GM21825 (cell line): Measurements from ENCODE around the gene TCP11L1.
"Not testable (repeated sequence)": the region's sequence is repeated elsewhere in the genome, so short reads cannot be mapped to it uniquely, and the experiment has no call there.

Experiments
- ATAC-seq: cut with Tn5 transposase; IDR thresholded peaks from one replicate; pipeline ENCODE4 v1.9.1; 2021; ENCODE audit warnings: mild to moderate bottlenecking, moderate library complexity; ENCODE audit not compliant: unreplicated experiment

The TCP11L1 gene

DNA sequence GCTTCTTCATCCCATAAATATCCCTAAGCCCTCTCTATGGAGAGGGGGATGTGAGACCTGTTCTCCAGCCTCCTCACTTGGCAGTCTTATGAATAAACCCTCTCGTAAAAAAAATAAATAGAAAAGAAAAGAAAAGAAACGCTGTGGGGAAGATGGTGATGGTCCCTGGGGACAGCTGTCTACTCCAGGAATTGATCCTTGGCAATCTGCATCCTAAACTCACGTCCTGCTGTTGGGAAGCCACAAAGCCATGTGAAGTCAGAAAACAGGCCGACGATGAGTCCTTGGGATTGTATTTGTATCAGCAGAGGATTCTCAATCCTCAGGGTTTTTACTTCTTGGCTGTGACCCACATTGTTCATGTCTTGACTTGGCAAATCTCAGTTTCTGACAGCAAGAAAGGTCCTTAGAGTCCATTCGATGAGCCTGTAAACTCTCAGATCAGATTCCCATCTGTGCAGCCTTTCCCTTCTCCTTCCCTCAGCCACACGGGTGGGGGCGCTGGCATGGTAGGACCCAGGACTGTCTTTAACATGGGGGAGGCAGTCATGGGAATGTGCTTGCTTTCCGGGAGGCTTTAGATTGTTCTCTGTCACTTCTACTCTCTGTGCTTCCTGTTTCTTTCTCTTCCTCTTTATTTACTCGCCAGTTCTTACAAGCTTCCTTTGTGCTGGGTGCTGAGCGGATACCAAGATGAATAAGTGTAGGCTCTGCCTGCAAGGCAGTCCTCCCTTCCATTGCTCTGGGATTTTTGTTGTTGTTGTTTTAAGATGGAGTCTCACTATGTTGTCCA lies 24.9 kb downstream of the TCP11L1 start:
- no peak for ATAC-seq

- ATAC-seq, result no peak
These were observed 25.5 kb downstream of the TCP11L1 start for GRCh38 chr11:33064866-33065265.

- peak; percentile 46 for ATAC-seq
These were observed 26.2 kb downstream of the TCP11L1 start for GRCh38 chr11:33065445-33066178.

DNA sequence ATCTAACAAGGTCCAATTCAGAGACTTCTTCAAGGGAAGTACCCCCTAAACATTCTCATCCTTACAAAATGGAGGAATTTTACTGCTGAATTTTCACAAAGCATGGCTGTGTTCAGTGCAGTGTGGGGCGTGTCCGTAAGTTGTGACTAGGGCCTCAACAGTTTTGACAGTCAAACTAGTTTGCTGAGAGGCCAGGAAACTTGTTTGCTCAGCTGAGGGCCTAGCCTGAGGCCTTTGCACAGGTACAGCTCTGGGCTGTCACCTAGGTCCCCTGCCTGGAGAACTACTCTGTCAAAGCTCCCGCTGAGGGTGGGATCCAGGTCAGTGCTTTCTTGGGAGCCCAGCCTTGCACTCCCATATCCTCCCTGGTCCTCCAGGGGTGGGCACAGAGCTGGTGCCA lies 27.9 kb downstream of the TCP11L1 start:
- ATAC-seq, result no peak

GRCh38 chr11:33068611-33069340 lies 29.4 kb downstream of the TCP11L1 start:
- no peak for ATAC-seq

- ATAC-seq, result no peak
These were observed 33.1 kb downstream of the TCP11L1 start for GRCh38 chr11:33072465-33072864.

GRCh38 chr11:33083918-33084317 lies 44.5 kb downstream of the TCP11L1 start:
- ATAC-seq, result no peak

DNA sequence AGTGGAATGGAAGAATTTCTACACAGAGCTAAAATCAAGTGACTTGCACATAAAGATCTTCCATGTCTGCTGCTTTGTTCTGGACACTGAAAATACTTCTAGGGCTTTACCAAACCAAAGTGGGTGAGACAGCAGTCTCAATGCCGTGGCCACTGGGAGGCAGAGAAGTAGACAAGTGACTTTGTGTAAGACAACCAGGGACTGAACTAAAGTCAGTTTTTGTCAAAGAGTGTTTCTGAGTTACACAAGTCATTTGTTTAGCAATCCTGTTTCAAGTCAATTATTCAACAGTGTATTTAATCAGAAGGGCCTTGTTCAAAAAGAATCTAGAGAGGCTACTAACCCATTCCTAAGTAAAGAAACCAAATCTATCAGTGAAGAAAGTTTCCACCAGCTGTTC lies 46.6 kb downstream of the TCP11L1 start:
- no peak for ATAC-seq

- no peak for ATAC-seq
These were observed 50.4 kb downstream of the TCP11L1 start for GRCh38 chr11:33089776-33090175.

GRCh38 chr11:33094157-33094556 lies 54.8 kb downstream of the TCP11L1 start:
- ATAC-seq, result no peak

GRCh38 chr11:33103836-33104235 lies 64.5 kb downstream of the TCP11L1 start:
- ATAC-seq, result no peak

DNA sequence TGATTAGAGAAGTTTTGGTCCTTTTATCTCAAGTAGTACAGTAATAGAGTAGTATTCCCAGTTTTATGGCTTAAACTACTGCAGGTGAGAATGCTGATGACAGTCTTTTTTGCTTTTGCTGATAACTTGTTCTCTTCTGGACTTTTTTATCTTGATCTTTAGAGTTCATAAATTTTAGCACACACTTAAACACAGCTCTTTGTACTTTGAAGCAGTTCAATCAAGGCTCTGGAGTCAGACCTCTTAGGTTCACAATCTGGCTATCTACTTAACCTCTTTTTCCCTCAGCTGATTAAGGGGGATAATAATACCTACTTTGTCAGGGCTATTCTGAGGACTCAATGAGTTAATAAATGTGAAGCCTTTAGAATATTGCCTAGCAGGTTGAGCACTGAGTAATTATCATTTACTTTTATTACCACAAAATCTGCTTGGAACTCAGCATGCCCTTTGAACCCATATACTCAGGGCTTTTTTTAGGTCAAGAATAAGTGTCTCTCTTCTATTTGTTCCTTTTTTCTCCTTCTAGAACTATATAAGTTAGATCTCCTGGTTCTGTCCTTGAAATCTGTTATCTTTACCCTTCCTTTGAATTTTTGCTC lies 70.0 kb downstream of the TCP11L1 start:
- ATAC-seq, result no peak

GRCh38 chr11:33110083-33110482 lies 70.7 kb downstream of the TCP11L1 start:
- no peak for ATAC-seq

GRCh38 chr11:33116535-33116934 lies 77.2 kb downstream of the TCP11L1 start:
- no peak for ATAC-seq

GRCh38 chr11:33122696-33123095 lies 83.3 kb downstream of the TCP11L1 start:
- ATAC-seq, result not testable (repeated sequence)
